IMR-90 (cell line): ENCODE measurements around the gene ANKRD6. TPM values are rescaled to one million over a fixed set of nuclear protein-coding genes. Genes with fewer than 3 reads are reported as not detected.

Experiments
- ATAC-seq: fragments of 200-7000 bp; cut with Tn5 transposase; 2 replicates; pipeline ENCODE4 v1.9.1; 2020; ENCODE audit warnings: low read depth, mild to moderate bottlenecking, moderate library complexity
- BruUV-seq: library from RNA; stranded (reverse); fragments of 400-500 nt; replicated peaks from 2 replicates; lab custom pipeline; 2021; lab: Mats Ljungman, UMichigan
- CTCF ChIA-PET: fragments of 300-600 bp; formaldehyde crosslinking; extraction: SDS; loops from one replicate; lab custom pipeline; 2021; ENCODE audit warnings: antibody characterized with exemption; lab: Yijun Ruan, JAX
- POLR2A ChIA-PET: fragments of 300-600 bp; sonication (Branson Sonifier 250); formaldehyde crosslinking; loops from one replicate; lab custom pipeline; 2022; ENCODE audit warnings: antibody characterized with exemption; ENCODE audit not compliant: unreplicated experiment; lab: Charles Lee
- DNase-seq: peaks from one replicate; pipeline ENCODE4 v3.0.0; 2013
- H2AFZ ChIP-seq: replicated peaks from 2 replicates; pipeline ENCODE3; 2013; ENCODE audit warnings: low read length, mild to moderate bottlenecking; ENCODE audit not compliant: poor library complexity
- H2AK5ac ChIP-seq: 2 replicates; pipeline ENCODE4 v1.6.1; 2013; ENCODE audit warnings: low read depth, low read length, inconsistent platforms
- H2AK9ac ChIP-seq: replicated peaks from 2 replicates; pipeline ENCODE3; 2013; ENCODE audit warnings: mild to moderate bottlenecking, low read depth, low read length, moderate library complexity; ENCODE audit not compliant: poor library complexity
- H2BK120ac ChIP-seq: 2 replicates; pipeline ENCODE4 v1.6.1; 2013; ENCODE audit warnings: low read depth, low read length, inconsistent platforms
- H2BK15ac ChIP-seq: 3 replicates; pipeline ENCODE4 v1.6.1; 2013; ENCODE audit warnings: low read depth, low read length, inconsistent platforms
- H2BK20ac ChIP-seq: 2 replicates; pipeline ENCODE4 v1.6.1; 2013; ENCODE audit warnings: low read depth, mild to moderate bottlenecking, inconsistent platforms, low read length, moderate library complexity
- H2BK5ac ChIP-seq: 2 replicates; pipeline ENCODE4 v1.6.1; 2013; ENCODE audit warnings: mild to moderate bottlenecking, low read depth, low read length, inconsistent platforms; ENCODE audit not compliant: poor library complexity, severe bottlenecking
- H3K14ac ChIP-seq: replicated peaks from 2 replicates; pipeline ENCODE4 v1.6.1; 2013; ENCODE audit warnings: low read depth, low read length, inconsistent platforms
- H3K18ac ChIP-seq: 2 replicates; pipeline ENCODE4 v1.6.1; 2013; ENCODE audit warnings: low read depth, low read length, control low read depth
- H3K23ac ChIP-seq: 2 replicates; pipeline ENCODE4 v1.6.1; 2013; ENCODE audit warnings: low read depth, low read length, inconsistent platforms
- H3K27ac ChIP-seq: 2 replicates; pipeline ENCODE4 v1.5.1; 2013; ENCODE audit warnings: mild to moderate bottlenecking, control low read depth, low read length; ENCODE audit not compliant: insufficient read depth
- H3K27me3 ChIP-seq: 2 replicates; pipeline ENCODE4 v1.6.1; 2013; ENCODE audit warnings: low read length; ENCODE audit not compliant: control insufficient read depth, insufficient read depth
- H3K36me3 ChIP-seq: 2 replicates; pipeline ENCODE4 v1.6.1; 2013; ENCODE audit warnings: low read length, mixed read lengths; ENCODE audit not compliant: control insufficient read depth, insufficient read depth
- H3K4ac ChIP-seq: 2 replicates; pipeline ENCODE4 v1.6.1; 2013; ENCODE audit warnings: low read depth, low read length, inconsistent platforms
- H3K4me1 ChIP-seq: 2 replicates; pipeline ENCODE4 v1.6.1; 2013; ENCODE audit warnings: low read length, mixed read lengths; ENCODE audit not compliant: control insufficient read depth, insufficient read depth
- H3K4me2 ChIP-seq: 2 replicates; pipeline ENCODE4 v1.6.1; 2013; ENCODE audit warnings: low read depth, mild to moderate bottlenecking, control low read depth, low read length, moderate library complexity
- H3K4me3 ChIP-seq: 2 replicates; pipeline ENCODE4 v1.5.1; 2013; ENCODE audit warnings: low read depth, mild to moderate bottlenecking, control low read depth, low read length, moderate library complexity; ENCODE audit not compliant: insufficient read depth
- H3K56ac ChIP-seq: 2 replicates; pipeline ENCODE4 v1.6.1; 2013; ENCODE audit warnings: low read length, inconsistent platforms; ENCODE audit not compliant: insufficient read depth; ENCODE audit errors: extremely low read depth
- H3K79me1 ChIP-seq, 2 experiments: 2 replicates each; pipeline ENCODE4 v1.6.1; 2013; ENCODE audit warnings: low read length in 2 of 2, inconsistent platforms in 1 of 2, low read depth in 1 of 2
- H3K9ac ChIP-seq: 2 replicates; pipeline ENCODE4 v1.6.1; 2013; ENCODE audit warnings: low read depth, low read length, control low read depth
- H3K9me1 ChIP-seq: 2 replicates; pipeline ENCODE4 v1.6.1; 2013; ENCODE audit warnings: low read length, inconsistent platforms; ENCODE audit not compliant: insufficient read depth
- H3K9me3 ChIP-seq: 2 replicates; pipeline ENCODE4 v1.6.1; 2013; ENCODE audit warnings: low read length; ENCODE audit not compliant: control insufficient read depth, insufficient read depth
- H4K20me1 ChIP-seq: 2 replicates; pipeline ENCODE4 v1.6.1; 2013; ENCODE audit warnings: low read length, inconsistent platforms; ENCODE audit not compliant: insufficient read depth
- H4K5ac ChIP-seq: 2 replicates; pipeline ENCODE4 v1.6.1; 2013; ENCODE audit warnings: mild to moderate bottlenecking, low read depth, low read length, control low read depth
- H4K8ac ChIP-seq, 2 experiments: 2 replicates each; pipeline ENCODE4 v1.6.1; 2013; ENCODE audit warnings: low read depth in 2 of 2, low read length in 2 of 2, control low read depth in 1 of 2, inconsistent platforms in 1 of 2
- H4K91ac ChIP-seq: 2 replicates; pipeline ENCODE4 v1.6.1; 2013; ENCODE audit warnings: low read depth, low read length, inconsistent platforms; ENCODE audit not compliant: insufficient read depth
- CTCF ChIP-seq: conservative IDR thresholded peaks from 2 replicates; pipeline ENCODE4 v1.5.1; 2012; ENCODE audit warnings: mild to moderate bottlenecking, low read depth, low read length, improper control_type of control experiment
- FOS ChIP-seq: fragments of 150-350 bp; IDR thresholded peaks from 2 replicates; pipeline ENCODE4 v1.6.1; 2016; ENCODE audit warnings: low read depth, low read length
- MAFK ChIP-seq: IDR thresholded peaks from 2 replicates; pipeline ENCODE4 v1.6.1; 2012; ENCODE audit warnings: low read depth, low read length, improper control_type of control experiment
- MXI1 ChIP-seq: IDR thresholded peaks from 2 replicates; pipeline ENCODE4 v1.6.1; 2012; ENCODE audit warnings: low read depth, mild to moderate bottlenecking, low read length, moderate library complexity, borderline replicate concordance
- POLR2A ChIP-seq: IDR thresholded peaks from 2 replicates; pipeline ENCODE4 v1.6.1; 2012; ENCODE audit warnings: mild to moderate bottlenecking, low read depth, low read length
- SMC3 ChIP-seq: fragments of 150-350 bp; IDR thresholded peaks from 2 replicates; pipeline ENCODE4 v1.6.1; 2016; ENCODE audit warnings: low read depth, mild to moderate bottlenecking, antibody characterized with exemption, low read length, moderate library complexity
- USF2 ChIP-seq: fragments of 150-350 bp; IDR thresholded peaks from 2 replicates; pipeline ENCODE4 v1.6.1; 2017; ENCODE audit warnings: mild to moderate bottlenecking, antibody characterized with exemption, low read length, low read depth
- dilution Hi-C: fragments of 300-500 bp; cut with HindIII; formaldehyde crosslinking; loops from one replicate; pipeline ENCODE4 v1.14.3; 2018; ENCODE audit warnings: low sequenced_read_pairs; ENCODE audit not compliant: unreplicated experiment
- in situ Hi-C: fragments of 300-500 bp; cut with MboI; formaldehyde crosslinking; loops from 3 replicates; pipeline ENCODE4 v1.14.3; 2019; ENCODE audit warnings: low sequenced_read_pairs, inconsistent platforms, mixed read lengths
- intact Hi-C: fragments of 100-400 bp; cut with micrococcal nuclease; formaldehyde crosslinking; loops from 2 replicates; pipeline ENCODE4 v1.10.0; 2022
- polyA plus RNA-seq, 3 experiments: library from polyadenylated mRNA; depleted of rRNA; stranded (reverse); fragments of >200 nt; gene quantifications; 2 replicates each; pipeline ENCODE4 v1.2.3, GENCODE V29; 2012; ENCODE audit warnings: low replicate concordance in 1 of 3
- total RNA-seq: library from RNA; depleted of rRNA; stranded (reverse); fragments of >200 nt; gene quantifications from 2 replicates; pipeline ENCODE4 v1.2.3, GENCODE V29; 2012

The ANKRD6 gene
- total and polyA plus RNA-seq, 2 of the 4 experiments (the other 2 are of a cell fraction), result 0.12 to 0.18 TPM

GRCh38 chr6:89520736-89521135, 87.8 kb downstream of the ANKRD6 start:
- Histone ChIP-seq H2BK15ac (no peak overlapping the region), H3K4me1 (no peaks in the 10 kb centered on the region), H3K56ac (no peak overlapping the region), H4K8ac (no peak overlapping the region), H3K9me3 (no peaks in the 10 kb centered on the region), H2AFZ (no peak overlapping the region), H3K9me1 (no peaks in the 10 kb centered on the region), H4K91ac (no peak overlapping the region), H2BK120ac (no peak overlapping the region), H3K79me1 (no peaks in the 10 kb centered on the region), H4K20me1 (no peaks in the 10 kb centered on the region), H3K18ac (no peak overlapping the region), H3K4me3 (no peak overlapping the region), H3K4me2 (no peak overlapping the region), H3K36me3 (no peaks in the 10 kb centered on the region), H2BK20ac (no peak overlapping the region), H4K5ac (no peak overlapping the region), H3K23ac (no peak overlapping the region), H3K27ac (no peak overlapping the region), H2BK5ac (no peak overlapping the region), H2AK9ac (no peak overlapping the region), H3K27me3 (no peaks in the 10 kb centered on the region), H3K4ac (no peak overlapping the region), H2AK5ac (no peak overlapping the region), H3K14ac (no peak overlapping the region), H3K9ac (no peak overlapping the region)
- no peak for ATAC-seq
- in situ Hi-C loops (no loop called here), dilution Hi-C loops (no loop called here), intact Hi-C loops (no loop called here)
- no peak for DNase-seq
- ChIA-PET POLR2A (no interaction called here), CTCF (no interaction called here)
- no TSS peak for BruUV-seq
- TF ChIP-seq SMC3, result no peak
- no peak for TF ChIP-seq POLR2A
- no peak for TF ChIP-seq CTCF
- no peak for TF ChIP-seq MAFK
- no peak for TF ChIP-seq USF2
- TF ChIP-seq FOS, result no peak
- no peak for TF ChIP-seq MXI1
